GM12891 (cell line): ENCODE measurements around the gene NT5DC1.

ENCODE experiments used
- PAX5 ChIP-seq: IDR thresholded peaks from 2 replicates; pipeline ENCODE4 v1.6.1; 2011; ENCODE audit warnings: low read length, moderate library complexity, mild to moderate bottlenecking; ENCODE audit not compliant: insufficient read depth, severe bottlenecking
- POLR2A ChIP-seq: IDR thresholded peaks from 2 replicates; pipeline ENCODE4 v1.6.1; 2011; ENCODE audit warnings: low read depth, low read length, control low read depth
- POLR2AphosphoS5 ChIP-seq: IDR thresholded peaks from 2 replicates; pipeline ENCODE4 v1.6.1; 2011; ENCODE audit warnings: low read depth, low read length, control low read depth

- TF ChIP-seq POLR2A (no peak), POLR2AphosphoS5 (no peak), PAX5 (no peak)
Observed at GRCh38 chr6:116277124-116277523, 176.5 kb downstream of the NT5DC1 start.
